ENCODE results near the gene RDH5.

The RDH5 gene

GRCh38 chr12:55715169-55715764 is 4.9 kb upstream of the RDH5 start:
- no peak for DNase-seq

DNA sequence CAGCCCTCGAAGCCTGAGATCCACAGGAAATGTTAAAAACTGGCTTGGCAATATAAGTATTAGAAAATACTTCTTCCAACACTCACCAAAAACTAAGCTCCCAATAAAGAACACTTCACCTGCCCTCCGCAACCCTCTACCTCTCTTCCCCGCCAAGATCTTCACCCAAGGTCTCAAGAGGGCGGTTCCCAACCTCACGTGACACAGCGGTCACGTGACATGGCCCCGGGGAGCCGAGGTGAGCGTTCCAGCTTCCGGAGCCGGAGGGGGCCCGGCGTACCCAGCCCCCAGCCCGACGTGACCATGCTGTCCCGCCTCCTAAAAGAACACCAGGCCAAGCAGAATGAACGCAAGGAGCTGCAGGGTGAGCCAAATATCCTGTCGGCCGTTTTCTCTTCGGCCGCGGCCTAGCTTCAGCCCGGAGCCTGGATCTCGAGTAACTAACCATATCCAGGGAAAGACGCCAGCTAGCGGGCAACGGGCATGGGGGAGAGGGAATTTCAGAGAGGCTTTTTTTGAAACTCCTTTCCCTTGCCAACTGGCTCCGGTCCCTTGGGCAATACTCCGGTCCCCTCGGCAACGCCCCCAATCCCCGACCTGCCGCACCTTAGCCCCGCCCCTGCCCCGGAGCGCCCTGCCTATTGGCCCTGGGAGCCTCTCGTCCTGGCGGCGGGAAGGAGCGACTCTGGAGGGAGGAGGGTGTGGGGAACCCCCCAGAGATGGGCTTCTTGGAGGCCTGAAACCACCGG is 4.2 kb upstream of the RDH5 start, which contains the start of gene BLOC1S1:
Gene BLOC1S1, plus strand, starts transcription at position 214 of the 749 bp plus-strand sequence. Its CDS starts 6 bp downstream, at position 220.
- DNase-seq = peak; percentile 90

GRCh38 chr12:55716582-55716957 is 3.6 kb upstream of the RDH5 start:
- no peak for DNase-seq

- DNase-seq = no peak
Observed at GRCh38 chr12:55717011-55718007, 2.9 kb upstream of the RDH5 start.

GRCh38 chr12:55718015-55718414 is 2.2 kb upstream of the RDH5 start:
- DNase-seq = no peak

DNA sequence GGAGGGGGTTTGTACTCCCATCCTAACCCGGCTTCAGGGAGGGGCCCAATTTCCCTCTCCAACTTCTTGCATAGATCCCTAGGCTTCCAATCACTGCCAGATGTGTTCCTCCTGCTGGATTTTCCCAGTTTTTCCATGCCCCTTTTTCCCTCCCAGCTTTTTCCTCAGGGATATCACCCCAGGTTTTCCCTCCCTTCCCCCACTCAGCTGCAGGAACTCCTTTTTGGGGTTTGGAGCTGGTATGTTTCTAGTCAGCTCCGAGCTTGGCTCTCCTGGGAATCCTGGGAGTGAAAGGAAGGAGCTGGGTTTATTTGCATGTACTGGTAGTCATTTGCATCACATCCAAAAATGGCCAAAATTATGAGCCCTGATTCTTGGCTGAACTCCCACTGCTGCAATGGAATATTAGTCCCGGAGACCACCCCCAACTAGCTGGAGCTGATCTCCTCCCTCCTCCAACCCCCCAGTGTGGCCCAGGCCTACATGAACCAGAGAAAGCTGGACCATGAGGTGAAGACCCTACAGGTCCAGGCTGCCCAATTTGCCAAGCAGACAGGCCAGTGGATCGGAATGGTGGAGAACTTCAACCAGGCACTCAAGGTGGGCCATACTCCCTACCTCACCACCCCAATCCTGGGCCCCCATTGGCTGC is 1.4 kb upstream of the RDH5 start:
- no peak for DNase-seq

- DNase-seq = no peak
Observed at GRCh38 chr12:55719371-55719770, 822 bp upstream of the RDH5 start.

- no peak for DNase-seq
Observed at GRCh38 chr12:55720894-55721444, 776 bp downstream of the RDH5 start.

DNA sequence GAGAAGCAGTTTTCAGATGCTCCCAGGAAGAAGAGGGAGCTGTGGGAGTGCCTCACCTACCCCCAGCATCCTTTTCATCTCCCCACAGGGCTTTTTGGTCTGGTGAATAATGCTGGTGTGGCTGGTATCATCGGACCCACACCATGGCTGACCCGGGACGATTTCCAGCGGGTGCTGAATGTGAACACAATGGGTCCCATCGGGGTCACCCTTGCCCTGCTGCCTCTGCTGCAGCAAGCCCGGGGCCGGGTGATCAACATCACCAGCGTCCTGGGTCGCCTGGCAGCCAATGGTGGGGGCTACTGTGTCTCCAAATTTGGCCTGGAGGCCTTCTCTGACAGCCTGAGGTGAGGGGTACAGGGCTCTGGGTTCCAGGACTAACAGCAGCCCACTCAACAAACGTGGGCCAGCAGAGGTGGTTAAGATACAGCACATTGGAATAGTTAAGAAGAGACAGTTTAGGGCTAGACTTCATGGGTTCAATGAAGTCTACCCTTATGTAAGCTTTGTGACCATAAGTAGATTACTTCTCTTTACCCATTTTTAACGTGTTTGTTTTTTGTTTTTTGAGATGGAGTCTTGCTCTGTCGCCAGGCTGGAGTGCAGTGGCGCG is 1.5 kb downstream of the RDH5 start:
- no peak for DNase-seq

DNA sequence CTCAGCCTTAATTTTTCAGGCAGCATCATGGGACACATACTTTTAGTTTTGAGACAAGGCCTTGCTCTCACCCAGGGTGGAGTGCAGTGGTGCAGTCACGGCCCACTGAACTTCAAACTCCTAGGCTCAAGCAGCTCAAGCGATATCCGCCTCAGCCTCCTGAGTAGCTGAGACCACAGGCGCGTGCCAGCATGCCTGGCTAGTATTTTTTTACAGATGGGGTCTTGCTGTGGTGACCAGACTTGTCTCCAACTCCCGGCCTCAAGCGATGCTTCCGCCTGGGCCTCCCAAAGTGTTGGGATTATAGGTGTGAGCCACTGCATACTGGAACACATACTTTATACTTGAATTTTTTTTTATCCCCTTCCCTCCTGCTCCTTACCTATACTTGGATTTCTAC is 2.8 kb downstream of the RDH5 start:
- no peak for DNase-seq

DNA sequence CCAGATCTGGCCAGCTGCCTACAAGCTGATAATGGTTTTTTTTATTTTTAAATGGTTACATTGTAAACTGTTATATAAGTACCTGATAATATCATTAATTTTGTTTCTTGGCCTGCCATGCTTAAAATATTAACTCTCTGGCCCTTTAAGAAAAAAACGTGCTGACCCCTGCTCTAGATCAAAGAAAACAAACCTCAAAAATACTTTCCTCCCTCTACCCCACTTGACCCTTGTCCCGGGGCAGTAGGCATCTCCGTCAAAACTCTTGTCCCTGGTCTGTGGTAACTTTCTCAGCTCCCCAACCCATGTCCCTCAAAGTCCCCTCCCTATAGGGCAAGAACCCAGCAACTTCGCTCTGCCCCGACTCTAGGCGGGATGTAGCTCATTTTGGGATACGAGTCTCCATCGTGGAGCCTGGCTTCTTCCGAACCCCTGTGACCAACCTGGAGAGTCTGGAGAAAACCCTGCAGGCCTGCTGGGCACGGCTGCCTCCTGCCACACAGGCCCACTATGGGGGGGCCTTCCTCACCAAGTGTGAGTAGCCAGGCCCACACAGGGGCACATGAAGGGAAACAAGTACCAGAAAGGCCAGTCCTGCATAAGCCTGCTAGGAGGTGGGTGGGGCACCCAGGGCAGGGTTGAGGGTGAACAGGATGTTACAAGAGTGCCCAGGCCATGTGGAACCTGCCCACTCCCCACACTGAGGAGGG is 3.5 kb downstream of the RDH5 start:
- DNase-seq = no peak

- DNase-seq = peak; percentile 66
Observed at GRCh38 chr12:55724226-55724939, 4.2 kb downstream of the RDH5 start.

DNA sequence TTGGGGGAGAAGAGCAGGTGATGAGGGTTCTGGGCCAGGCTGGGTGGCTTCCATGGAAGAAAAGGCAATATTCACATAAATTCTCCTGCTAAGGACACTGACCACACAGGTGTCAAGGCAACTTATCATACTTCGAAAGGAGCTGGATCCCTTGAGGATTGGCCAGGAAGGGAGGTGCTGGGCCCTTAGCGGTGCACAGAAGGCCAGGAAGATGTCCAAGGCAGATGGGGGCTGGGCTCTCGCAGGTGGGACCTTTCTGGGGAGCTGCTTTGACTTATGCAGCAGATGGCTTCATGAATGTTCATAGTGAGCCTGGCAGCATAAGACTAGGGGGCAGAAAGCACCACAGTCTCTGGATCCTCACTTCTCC is 4.7 kb downstream of the RDH5 start:
- DNase-seq = no peak

- no peak for DNase-seq
Observed at GRCh38 chr12:55725556-55725955, 5.4 kb downstream of the RDH5 start.

DNA sequence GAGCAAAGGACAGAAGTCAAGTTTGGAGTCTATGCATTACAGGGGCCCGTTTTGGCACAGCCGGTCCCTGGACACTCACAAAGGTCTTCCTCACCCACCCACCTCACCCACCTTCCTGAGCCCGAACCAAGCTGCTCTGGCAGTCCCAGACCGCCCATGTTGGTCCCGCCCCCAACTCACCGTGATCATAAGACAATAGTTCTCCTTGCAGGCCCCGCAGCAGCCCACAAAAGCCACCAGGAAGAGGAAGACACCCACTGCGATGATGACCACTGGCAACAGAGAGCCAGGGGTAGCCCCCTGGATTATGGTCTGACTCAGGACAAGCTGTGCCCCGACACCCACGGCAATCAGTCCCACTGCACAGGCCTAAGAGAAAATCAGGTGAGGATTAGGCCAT is 6.8 kb downstream of the RDH5 start:
- DNase-seq = no peak

DNA sequence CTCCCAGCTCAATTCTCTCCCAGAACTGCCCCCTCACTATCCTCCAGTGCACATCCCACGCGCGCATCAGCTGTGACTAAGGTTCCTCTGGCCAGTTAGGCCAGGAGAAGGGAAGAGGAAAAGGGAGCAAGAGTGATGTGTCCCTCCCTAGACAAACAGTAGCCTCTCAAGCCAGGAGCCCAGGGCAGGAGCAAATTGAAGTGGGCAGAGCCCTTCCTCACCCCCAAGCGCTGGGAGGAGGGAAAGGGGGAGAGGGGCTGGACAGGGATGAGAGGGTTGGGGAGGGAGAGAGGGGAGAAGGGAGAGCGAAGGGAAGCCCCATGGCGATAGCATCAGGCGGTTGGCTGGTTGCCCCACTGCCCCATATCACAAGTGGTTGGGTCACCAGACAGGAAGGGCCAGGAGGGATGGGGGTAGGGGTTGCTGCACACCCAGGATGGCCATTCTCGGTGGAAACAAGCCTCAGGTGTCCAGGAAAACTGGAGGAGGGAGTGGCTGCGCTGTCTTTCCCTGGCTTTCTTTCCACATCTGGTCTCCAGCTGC is 7.5 kb downstream of the RDH5 start:
- no peak for DNase-seq

DNA sequence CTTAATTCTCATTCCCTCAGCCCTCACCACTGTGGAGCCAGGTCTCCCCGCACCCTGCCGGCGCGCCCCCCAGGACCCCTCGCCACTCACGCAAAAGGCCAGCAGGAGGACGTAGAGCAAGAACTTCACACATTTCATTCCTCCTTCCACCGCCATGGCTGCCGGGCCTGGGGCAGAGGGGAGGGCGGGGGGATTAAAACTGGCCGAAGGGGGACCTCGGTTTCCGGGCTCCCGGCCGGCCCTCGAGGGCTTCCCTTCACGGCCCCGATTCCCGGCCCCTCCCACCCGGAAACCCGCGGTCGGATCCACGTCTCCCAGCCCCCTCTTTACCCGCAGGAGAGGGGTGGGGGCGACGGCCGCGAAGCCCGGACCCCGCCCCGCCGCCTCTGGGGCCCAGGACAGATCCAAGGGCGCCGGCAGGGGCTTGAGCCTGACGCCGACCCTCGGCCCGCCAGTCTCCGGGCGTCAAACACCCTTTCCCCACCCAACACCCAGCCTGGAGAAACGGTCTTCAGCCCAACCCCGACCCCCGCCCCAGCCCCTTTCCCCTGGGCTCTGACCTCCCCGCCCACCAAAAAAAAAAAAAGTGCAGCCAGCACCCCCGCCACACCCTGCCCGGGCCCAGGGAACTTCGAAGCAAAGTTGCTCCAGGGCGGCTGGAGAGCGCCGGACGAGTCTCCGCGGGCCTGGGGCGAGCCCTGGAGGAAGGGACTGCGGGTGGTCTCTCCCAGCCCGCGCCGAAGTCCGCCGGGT is 8.2 kb downstream of the RDH5 start:
- DNase-seq = no peak

DNA sequence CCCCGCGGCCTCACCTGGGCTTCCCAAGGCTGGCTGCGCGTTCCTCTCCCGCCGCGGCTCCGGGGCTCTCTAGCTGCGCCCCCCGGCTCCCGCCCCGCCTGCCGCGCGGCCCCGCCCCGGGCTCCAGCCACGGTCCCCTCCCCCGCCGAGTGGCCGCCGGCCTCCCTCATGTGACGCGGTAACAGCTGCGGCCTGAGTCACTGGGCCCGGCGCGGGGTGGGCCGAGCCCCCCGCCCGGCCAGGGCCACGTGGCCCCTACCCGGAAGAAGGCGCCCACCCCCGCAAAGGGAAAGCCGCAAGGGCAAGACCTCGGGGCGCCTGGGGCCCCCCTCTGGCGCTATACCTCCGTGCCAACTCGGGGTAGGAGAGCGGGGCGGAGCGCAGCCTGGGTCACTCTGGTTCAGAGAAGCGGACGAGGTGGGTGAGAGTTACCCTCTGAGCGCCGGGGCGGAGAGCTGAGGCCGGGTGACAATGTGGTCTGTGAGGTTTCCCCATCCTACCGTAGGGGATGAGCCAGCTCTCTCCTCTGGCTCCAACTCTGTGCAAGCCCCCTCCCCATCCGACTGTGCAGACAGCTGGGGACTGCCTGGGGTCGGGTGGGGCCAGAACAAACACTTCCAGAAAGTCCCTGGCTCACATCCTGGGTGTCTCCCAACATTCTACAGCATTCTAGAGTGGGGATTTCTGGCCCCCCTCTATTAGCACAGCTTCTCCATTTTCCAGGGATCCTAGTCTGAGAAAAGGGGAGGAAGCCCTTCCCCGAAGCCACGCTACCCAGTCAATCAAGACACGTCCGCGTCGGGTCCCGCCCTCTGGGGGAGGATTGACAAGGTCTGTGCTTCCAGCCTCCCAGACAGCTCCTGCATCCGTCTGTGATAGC is 9.0 kb downstream of the RDH5 start, which contains the start of gene CD63:
Gene CD63, minus strand, starts transcription at position 71 of the 880 bp plus-strand sequence. CDS start 668 bp downstream, outside the sequence.
- peak; percentile 40 for DNase-seq
